HG02678 (cell line): ENCODE results near the gene KIF3A.
A peak's percentile ranks its signal among the peaks of the same experiment; 100 is the strongest.

Experiments
- ATAC-seq: cut with Tn5 transposase; IDR thresholded peaks from one replicate; pipeline ENCODE4 v1.9.1; 2021; ENCODE audit warnings: mild to moderate bottlenecking, moderate library complexity; ENCODE audit not compliant: unreplicated experiment

Gene KIF3A

GRCh38 chr5:132754947-132755346, 17.6 kb upstream of the KIF3A start:
- ATAC-seq = no peak

GRCh38 chr5:132754111-132754510, 16.8 kb upstream of the KIF3A start:
- no peak for ATAC-seq

GRCh38 chr5:132753135-132753987, 16.0 kb upstream of the KIF3A start:
- no peak for ATAC-seq

GRCh38 chr5:132752581-132753125, 15.3 kb upstream of the KIF3A start:
- ATAC-seq = no peak

- ATAC-seq = no peak
These were observed 14.7 kb upstream of the KIF3A start for GRCh38 chr5:132751971-132752580.

- ATAC-seq = no peak
These were observed 14.1 kb upstream of the KIF3A start for GRCh38 chr5:132751444-132751843.

GRCh38 chr5:132750471-132751230, 13.3 kb upstream of the KIF3A start:
- ATAC-seq = peak; percentile 40

- ATAC-seq = no peak
These were observed 12.2 kb upstream of the KIF3A start for GRCh38 chr5:132749506-132749905.

GRCh38 chr5:132748522-132749000, 11.2 kb upstream of the KIF3A start:
- ATAC-seq = no peak

GRCh38 chr5:132747616-132748440, 10.5 kb upstream of the KIF3A start:
- no peak for ATAC-seq

- ATAC-seq = no peak
These were observed 9.7 kb upstream of the KIF3A start, which contains the start of gene CCNI2 for GRCh38 chr5:132746954-132747615. Gene CCNI2 (plus strand): TSS chr5:132747426. CDS start chr5:132747496, 70 bp downstream.

GRCh38 chr5:132746592-132746953, 9.2 kb upstream of the KIF3A start:
- no peak for ATAC-seq

- ATAC-seq = no peak
These were observed 7.3 kb upstream of the KIF3A start for GRCh38 chr5:132744659-132745058.

- ATAC-seq = no peak
These were observed 5.3 kb upstream of the KIF3A start for GRCh38 chr5:132742626-132743025.

GRCh38 chr5:132742158-132742557, 4.8 kb upstream of the KIF3A start:
- no peak for ATAC-seq

GRCh38 chr5:132739232-132739631, 1.9 kb upstream of the KIF3A start:
- no peak for ATAC-seq

- no peak for ATAC-seq
These were observed 786 bp upstream of the KIF3A start for GRCh38 chr5:132737982-132738681.

- ATAC-seq = no peak
These were observed 2.7 kb downstream of the KIF3A start for GRCh38 chr5:132734687-132735086.

- no peak for ATAC-seq
These were observed 3.7 kb downstream of the KIF3A start for GRCh38 chr5:132733499-132734148.
